ENCODE data around the gene PRDM5.

PRDM5 gene

DNA sequence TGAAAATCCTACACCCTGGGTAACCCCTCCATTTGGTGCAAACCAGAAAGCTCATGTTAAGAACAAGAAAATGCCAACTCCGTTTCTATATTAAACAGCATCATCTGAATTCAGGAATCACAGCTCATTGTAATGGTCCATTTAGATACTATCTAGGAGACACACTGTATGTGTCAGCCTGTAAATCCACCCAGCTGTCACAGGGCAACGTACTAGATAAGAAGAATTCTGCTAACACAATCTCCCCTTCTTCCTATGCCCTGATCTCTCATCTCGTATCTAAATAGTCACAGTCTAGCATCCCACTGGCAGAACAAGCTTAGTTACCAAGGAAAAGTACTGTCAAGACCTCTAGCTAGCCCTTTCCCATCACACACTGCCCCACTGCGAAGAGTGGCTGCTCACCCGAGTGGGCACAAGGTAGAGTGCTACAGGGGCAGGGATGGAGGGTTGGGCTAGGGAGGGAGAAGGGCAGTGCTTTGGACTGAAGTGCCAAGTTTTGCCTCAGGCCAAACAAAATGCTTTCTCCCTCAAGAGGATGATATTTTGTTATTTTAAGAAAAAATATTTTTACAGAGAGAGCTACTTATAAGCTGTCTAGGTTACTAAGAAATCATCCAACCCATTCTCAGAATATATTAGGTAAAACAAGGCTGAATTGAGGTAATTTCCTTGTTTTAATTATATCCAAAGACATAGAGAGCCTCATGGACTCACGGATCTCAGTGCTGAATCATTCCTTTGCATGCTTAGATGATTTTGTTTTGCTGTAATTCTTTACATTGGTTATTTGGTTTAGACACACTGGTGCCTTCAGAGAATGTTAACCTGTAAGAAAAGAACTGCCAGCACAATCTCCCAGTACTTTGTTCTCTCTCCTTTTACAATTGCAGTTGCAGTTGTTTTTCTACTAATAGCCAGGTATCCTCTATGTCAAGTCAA lies 196.6 kb downstream of the PRDM5 start:
- peak; percentile 8 for DNase-seq (ENCODE audit: low read depth)
- no peak overlapping the region for H3K4me3 ChIP-seq (ENCODE audit: low read length)
- TF ChIP-seq, protein P1, sequence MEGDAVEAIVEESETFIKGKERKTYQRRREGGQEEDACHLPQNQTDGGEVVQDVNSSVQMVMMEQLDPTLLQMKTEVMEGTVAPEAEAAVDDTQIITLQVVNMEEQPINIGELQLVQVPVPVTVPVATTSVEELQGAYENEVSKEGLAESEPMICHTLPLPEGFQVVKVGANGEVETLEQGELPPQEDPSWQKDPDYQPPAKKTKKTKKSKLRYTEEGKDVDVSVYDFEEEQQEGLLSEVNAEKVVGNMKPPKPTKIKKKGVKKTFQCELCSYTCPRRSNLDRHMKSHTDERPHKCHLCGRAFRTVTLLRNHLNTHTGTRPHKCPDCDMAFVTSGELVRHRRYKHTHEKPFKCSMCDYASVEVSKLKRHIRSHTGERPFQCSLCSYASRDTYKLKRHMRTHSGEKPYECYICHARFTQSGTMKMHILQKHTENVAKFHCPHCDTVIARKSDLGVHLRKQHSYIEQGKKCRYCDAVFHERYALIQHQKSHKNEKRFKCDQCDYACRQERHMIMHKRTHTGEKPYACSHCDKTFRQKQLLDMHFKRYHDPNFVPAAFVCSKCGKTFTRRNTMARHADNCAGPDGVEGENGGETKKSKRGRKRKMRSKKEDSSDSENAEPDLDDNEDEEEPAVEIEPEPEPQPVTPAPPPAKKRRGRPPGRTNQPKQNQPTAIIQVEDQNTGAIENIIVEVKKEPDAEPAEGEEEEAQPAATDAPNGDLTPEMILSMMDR (IDR thresholded peaks at IDR 0.05; ENCODE audit: insufficient read depth, low read depth, low read length, missing control alignments): no peak

DNA sequence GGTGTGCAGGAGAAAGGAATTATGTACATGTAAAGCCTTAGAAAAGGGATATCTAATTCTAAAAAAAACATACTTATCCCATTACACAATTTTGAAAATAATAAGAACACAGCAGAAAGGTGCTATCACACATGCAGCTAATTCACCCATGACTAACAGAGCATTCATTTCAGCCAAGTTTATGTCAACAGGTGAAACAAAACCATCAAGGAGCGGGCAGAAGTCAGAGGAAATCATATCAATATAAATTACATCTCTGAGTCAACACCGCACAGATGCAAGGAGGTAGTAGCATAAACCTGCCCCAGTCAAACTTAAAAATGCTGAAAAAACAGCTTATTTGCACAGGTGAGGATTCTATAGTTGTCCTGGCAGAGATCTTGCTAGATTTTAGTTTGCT lies 197.9 kb downstream of the PRDM5 start:
- DNase-seq (ENCODE audit: low read depth): peak; percentile 71
- TF ChIP-seq, protein P1 (IDR thresholded peaks at IDR 0.05; ENCODE audit: insufficient read depth, low read depth, low read length, missing control alignments): no peak
- no peak overlapping the region for H3K4me3 ChIP-seq (ENCODE audit: low read length)

DNA sequence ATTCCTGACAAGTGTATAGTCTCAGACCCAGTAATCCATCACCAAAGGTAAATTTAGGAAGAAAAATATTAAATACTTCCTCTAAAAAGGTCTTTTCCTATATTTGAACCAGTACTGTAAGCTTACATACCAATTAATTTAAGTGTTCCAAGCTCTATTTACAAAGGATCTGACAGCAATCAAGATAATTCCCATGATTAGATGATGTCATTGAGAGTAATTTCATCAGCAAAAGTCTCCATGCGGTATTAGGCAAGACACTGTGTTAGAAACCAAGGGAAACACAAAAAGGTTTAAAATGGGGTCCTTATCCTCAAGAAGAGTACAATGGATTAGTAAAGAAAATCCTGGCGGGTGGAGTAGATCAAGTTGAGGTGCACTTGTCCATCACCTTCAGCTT lies 198.5 kb downstream of the PRDM5 start:
- TF ChIP-seq, protein P1 (IDR thresholded peaks at IDR 0.05; ENCODE audit: insufficient read depth, low read depth, low read length, missing control alignments): no peak
- DNase-seq (ENCODE audit: low read depth): peak; percentile 19
- H3K4me3 ChIP-seq (ENCODE audit: low read length): no peak overlapping the region

DNA sequence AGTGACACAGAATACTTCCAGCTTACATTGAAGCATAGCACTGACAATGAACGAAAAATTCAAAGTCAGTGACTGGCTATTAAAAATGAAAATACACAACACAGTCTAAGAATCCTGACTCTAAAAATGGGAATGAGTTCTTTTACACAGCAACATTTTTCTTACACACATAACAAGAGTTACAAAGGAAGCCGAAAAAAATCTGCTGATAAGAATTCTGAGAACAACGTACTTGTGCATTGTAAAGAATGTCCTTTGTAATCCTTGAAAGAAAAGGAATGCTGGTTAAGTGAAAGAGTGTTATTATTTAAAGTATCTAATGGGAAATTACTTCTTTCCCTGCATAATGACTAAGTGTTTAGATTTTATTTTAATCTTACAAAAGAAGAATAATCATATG lies 199.4 kb downstream of the PRDM5 start:
- TF ChIP-seq, protein P1 (IDR thresholded peaks at IDR 0.05; ENCODE audit: insufficient read depth, low read depth, low read length, missing control alignments): no peak
- no peak for DNase-seq (ENCODE audit: low read depth)
- H3K4me3 ChIP-seq (ENCODE audit: low read length): no peak overlapping the region

DNA sequence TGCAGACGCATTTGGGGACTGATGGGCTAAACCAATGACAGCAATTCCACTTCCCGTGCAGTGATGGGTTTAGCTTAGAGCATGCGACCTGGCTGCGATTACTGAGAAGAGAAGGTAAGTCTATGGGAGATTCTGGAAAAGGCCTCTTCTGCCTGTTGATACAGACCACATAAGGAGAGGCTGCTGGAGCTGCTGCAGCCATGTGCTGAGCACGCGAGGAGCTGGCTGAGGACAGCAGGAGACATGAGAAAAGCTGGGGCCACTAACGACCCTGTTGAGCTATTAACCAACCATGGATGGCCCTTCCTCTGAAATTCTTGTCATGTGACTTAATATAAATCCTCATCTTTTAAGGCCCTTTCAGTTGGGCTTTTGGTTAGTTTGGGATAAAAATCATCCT lies 199.9 kb downstream of the PRDM5 start:
- TF ChIP-seq, protein P1 (IDR thresholded peaks at IDR 0.05; ENCODE audit: insufficient read depth, low read depth, low read length, missing control alignments): no peak

DNA sequence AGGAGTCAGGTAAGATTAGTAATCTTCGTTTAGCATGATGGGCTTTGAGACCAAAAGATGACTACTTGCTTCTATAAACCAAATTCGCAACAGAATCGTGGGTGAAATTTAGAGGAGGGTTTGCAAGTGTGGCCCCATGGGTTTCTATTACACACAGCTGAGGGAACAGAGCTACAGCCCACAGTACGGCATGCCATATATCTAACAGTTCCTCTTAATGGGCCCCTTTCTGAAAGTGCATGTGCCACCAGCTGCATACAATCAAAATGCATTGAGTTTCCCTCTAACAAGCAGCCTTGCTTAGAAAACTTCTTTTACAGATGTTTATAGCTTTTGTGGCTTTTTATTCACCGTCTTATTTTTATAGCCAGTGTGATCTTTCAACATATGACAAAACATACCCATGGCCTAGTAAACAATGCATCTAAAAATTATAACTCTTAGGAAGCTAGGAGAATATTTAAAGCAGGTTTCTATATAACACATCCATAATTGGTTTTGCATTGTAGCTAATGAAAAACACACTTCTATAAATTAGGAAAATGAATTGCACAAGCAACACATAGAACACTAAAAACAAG lies 202.1 kb downstream of the PRDM5 start:
- TF ChIP-seq, protein P1 (IDR thresholded peaks at IDR 0.05; ENCODE audit: insufficient read depth, low read depth, low read length, missing control alignments): no peak
- DNase-seq (ENCODE audit: low read depth): no peak
- no peak overlapping the region for H3K4me3 ChIP-seq (ENCODE audit: low read length)

More for the DNA sequence above, 199.9 kb downstream of the PRDM5 start:
- no peak overlapping the region for H3K4me3 ChIP-seq (ENCODE audit: low read length)
- no peak for DNase-seq (ENCODE audit: low read depth)
